ENCODE results near the gene GTF2F2.

- TF ChIP-seq CTCF (conservative IDR thresholded peaks at IDR 0.05; ENCODE audit: low read depth, low read length) (no peak), EZH2 (IDR thresholded peaks at IDR 0.05; ENCODE audit: borderline replicate concordance, low read depth, low read length, poor library complexity, severe bottlenecking) (no peak)
Measured at GRCh38 chr13:45119469-45119990, 780 bp upstream of the GTF2F2 start.
